ENCODE measurements around the gene ANO10.

ANO10 gene

GRCh38 chr3:43319376-43319775 lies 302.4 kb downstream of the ANO10 start:
- no peaks in the 10 kb centered on the region for H3K9me3 ChIP-seq (ENCODE audit: low read length)
- H3K4me1 ChIP-seq (ENCODE audit: insufficient read depth, low read length, severe bottlenecking), result no peaks in the 10 kb centered on the region

DNA sequence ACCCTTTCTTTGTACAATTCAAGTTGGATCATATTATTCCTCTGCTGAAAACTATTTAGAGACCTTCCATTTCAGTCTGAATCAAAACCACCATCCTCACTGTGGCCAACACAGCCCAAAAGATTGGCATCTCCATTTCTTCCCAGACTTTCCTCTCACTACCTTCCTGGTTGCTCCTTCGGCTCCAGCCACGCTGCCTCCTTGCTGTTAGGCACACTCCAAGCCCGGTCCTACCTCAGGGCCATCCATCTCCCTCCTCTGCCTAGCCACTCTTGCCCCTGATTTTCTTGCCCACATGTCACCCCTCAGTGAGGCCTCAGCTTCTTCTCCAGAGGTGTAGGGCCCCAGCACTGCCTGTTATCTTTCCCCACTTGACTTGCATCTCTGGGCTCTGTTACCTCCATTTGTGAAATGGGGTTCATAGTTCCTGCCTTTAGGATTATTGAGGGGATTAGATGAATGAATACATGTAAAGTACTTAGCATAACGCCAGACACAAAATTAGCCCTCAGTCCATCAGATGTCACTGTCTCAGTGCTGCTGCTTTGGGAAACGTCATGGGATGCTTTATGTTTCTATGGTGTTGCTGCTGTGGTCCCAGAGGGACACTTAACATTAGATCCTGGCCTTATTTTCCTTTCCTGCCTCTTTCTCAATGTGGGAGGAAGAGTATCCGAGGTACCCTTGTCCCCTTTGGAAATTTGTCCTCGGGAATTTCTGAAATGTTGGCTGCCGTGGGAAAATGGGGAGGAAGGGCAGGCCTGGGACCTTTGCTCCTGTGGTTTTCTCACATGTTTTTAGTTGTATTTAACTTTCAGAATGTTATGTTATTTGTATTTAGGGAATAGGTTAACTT lies 304.1 kb downstream of the ANO10 start:
- no peak overlapping the region for H3K4me3 ChIP-seq (ENCODE audit: low read depth, low read length, poor library complexity, severe bottlenecking)
- no peaks in the 10 kb centered on the region for H3F3A ChIP-seq (ENCODE audit: insufficient read depth, low read length)
- no peak overlapping the region for H3K4me2 ChIP-seq (ENCODE audit: low read length)
- H3K27me3 ChIP-seq (ENCODE audit: insufficient read depth, low read length), result no peaks in the 10 kb centered on the region
- H3K9me3 ChIP-seq (ENCODE audit: low read length), result no peaks in the 10 kb centered on the region
- no peak overlapping the region for H3K9ac ChIP-seq (ENCODE audit: low read length)
- H4K20me1 ChIP-seq (ENCODE audit: insufficient read depth, low read length), result no peaks in the 10 kb centered on the region
- no peaks in the 10 kb centered on the region for H3K4me1 ChIP-seq (ENCODE audit: insufficient read depth, low read length, severe bottlenecking)
- no peak overlapping the region for H2AFZ ChIP-seq (ENCODE audit: low read length)
- TF ChIP-seq, protein P1, sequence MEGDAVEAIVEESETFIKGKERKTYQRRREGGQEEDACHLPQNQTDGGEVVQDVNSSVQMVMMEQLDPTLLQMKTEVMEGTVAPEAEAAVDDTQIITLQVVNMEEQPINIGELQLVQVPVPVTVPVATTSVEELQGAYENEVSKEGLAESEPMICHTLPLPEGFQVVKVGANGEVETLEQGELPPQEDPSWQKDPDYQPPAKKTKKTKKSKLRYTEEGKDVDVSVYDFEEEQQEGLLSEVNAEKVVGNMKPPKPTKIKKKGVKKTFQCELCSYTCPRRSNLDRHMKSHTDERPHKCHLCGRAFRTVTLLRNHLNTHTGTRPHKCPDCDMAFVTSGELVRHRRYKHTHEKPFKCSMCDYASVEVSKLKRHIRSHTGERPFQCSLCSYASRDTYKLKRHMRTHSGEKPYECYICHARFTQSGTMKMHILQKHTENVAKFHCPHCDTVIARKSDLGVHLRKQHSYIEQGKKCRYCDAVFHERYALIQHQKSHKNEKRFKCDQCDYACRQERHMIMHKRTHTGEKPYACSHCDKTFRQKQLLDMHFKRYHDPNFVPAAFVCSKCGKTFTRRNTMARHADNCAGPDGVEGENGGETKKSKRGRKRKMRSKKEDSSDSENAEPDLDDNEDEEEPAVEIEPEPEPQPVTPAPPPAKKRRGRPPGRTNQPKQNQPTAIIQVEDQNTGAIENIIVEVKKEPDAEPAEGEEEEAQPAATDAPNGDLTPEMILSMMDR (IDR thresholded peaks at IDR 0.05; ENCODE audit: low read length), result no peak
- no peak for TF ChIP-seq EZH2 (IDR thresholded peaks at IDR 0.05; ENCODE audit: borderline replicate concordance, low read length)
- no peaks in the 10 kb centered on the region for H3K9me2 ChIP-seq (ENCODE audit: low read depth, low read length)
- no peaks in the 10 kb centered on the region for H3K79me2 ChIP-seq (ENCODE audit: insufficient read depth, low read length)
- peaks cover 1% of the 10 kb centered on the region; the same call in 1 of the 2 replicates for H3K36me3 ChIP-seq (ENCODE audit: insufficient read depth, low read length)
- no peak overlapping the region for H3K27ac ChIP-seq (ENCODE audit: low read depth, low read length, poor library complexity, severe bottlenecking)

More at GRCh38 chr3:43319376-43319775, 302.4 kb downstream of the ANO10 start:
- Histone ChIP-seq H3K4me2 (ENCODE audit: low read length) (no peak overlapping the region), H3K27me3 (ENCODE audit: insufficient read depth, low read length) (no peaks in the 10 kb centered on the region), H3K9ac (ENCODE audit: low read length) (no peak overlapping the region), H3K9me2 (ENCODE audit: low read depth, low read length) (no peaks in the 10 kb centered on the region), H4K20me1 (ENCODE audit: insufficient read depth, low read length) (no peaks in the 10 kb centered on the region), H3K27ac (ENCODE audit: low read depth, low read length, poor library complexity, severe bottlenecking) (no peak overlapping the region), H3F3A (ENCODE audit: insufficient read depth, low read length) (no peaks in the 10 kb centered on the region), H3K4me3 (ENCODE audit: low read depth, low read length, poor library complexity, severe bottlenecking) (no peak overlapping the region), H2AFZ (ENCODE audit: low read length) (no peak overlapping the region), H3K36me3 (ENCODE audit: insufficient read depth, low read length) (peaks cover 4% of the 10 kb centered on the region; the same call in 1 of the 2 replicates), H3K79me2 (ENCODE audit: insufficient read depth, low read length) (no peaks in the 10 kb centered on the region)
- TF ChIP-seq, protein P1 (IDR thresholded peaks at IDR 0.05; ENCODE audit: low read length), result no peak
- TF ChIP-seq EZH2 (IDR thresholded peaks at IDR 0.05; ENCODE audit: borderline replicate concordance, low read length), result no peak

DNA sequence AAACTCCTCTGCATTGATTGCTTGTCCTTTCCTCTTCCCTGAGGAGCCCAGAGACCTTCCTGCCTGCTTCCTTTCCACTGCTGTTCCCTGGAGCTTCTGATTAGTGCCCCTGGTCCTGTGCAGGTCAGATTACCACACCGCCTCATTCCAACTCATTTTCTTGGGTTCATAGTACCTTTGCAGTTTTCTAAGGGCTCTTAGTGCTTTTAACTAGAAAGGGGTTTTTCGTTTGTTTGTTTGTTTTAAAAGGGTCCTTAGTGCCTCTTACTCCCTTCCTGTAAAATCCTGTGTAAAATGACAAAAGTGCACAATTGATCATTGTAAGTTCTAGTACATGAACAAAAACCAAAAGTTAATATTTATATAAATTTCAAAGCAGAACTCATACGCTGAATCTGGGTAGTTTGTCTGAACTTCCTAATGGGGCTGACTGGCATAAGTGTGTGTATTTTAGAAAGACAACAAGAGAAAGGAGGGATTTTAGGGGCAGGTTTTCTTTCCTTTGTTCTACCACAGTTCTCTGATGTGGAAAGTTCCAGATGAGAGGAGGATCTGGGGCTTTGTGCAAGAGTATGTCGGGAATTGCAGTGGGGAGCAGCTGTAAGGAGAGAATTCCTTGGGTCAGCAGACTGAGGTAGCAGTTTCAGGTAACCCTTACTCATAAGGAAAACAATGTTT lies 304.9 kb downstream of the ANO10 start:
- Histone ChIP-seq H3K4me3 (ENCODE audit: low read depth, low read length, poor library complexity, severe bottlenecking) (no peak overlapping the region), H3K9me2 (ENCODE audit: low read depth, low read length) (no peaks in the 10 kb centered on the region), H4K20me1 (ENCODE audit: insufficient read depth, low read length) (no peaks in the 10 kb centered on the region), H3K9me3 (ENCODE audit: low read length) (no peaks in the 10 kb centered on the region), H3K27ac (ENCODE audit: low read depth, low read length, poor library complexity, severe bottlenecking) (no peak overlapping the region), H3K27me3 (ENCODE audit: insufficient read depth, low read length) (no peaks in the 10 kb centered on the region), H3F3A (ENCODE audit: insufficient read depth, low read length) (no peaks in the 10 kb centered on the region), H3K79me2 (ENCODE audit: insufficient read depth, low read length) (no peaks in the 10 kb centered on the region), H3K9ac (ENCODE audit: low read length) (no peak overlapping the region), H3K4me1 (ENCODE audit: insufficient read depth, low read length, severe bottlenecking) (no peaks in the 10 kb centered on the region), H2AFZ (ENCODE audit: low read length) (no peak overlapping the region), H3K4me2 (ENCODE audit: low read length) (no peak overlapping the region), H3K36me3 (ENCODE audit: insufficient read depth, low read length) (peaks cover 9% of the 10 kb centered on the region; the same call in 1 of the 2 replicates)
- TF ChIP-seq, protein P1 (IDR thresholded peaks at IDR 0.05; ENCODE audit: low read length), result no peak
- TF ChIP-seq EZH2 (IDR thresholded peaks at IDR 0.05; ENCODE audit: borderline replicate concordance, low read length), result no peak

Measured in OCI-LY1 (cell line).